HepG2 (cell line): Measurements from ENCODE around the gene GPR62. TPM values are rescaled to one million over a fixed set of nuclear protein-coding genes. Genes with fewer than 3 reads are reported as not detected.

ENCODE experiments used
- HOXD1 ChIP-seq: sonication (generic); formaldehyde crosslinking; IDR thresholded peaks from 2 replicates; pipeline ENCODE4 v1.5.0; 2020; ENCODE audit warnings: missing genetic modification reagents
- JUNB ChIP-seq: sonication (generic); formaldehyde crosslinking; IDR thresholded peaks from 2 replicates; pipeline ENCODE4 v1.8.0; 2022; ENCODE audit warnings: missing genetic modification reagents, mild to moderate bottlenecking, borderline replicate concordance
- RBFOX2 ChIP-seq: fragments of 200-400 bp; formaldehyde crosslinking; IDR thresholded peaks from 2 replicates; pipeline ENCODE4 v1.6.1; 2017; ENCODE audit warnings: low read depth, mild to moderate bottlenecking, low read length
- RXRB ChIP-seq: IDR thresholded peaks from 2 replicates; pipeline ENCODE4 v1.6.1; 2016; ENCODE audit warnings: borderline replicate concordance, missing genetic modification reagents, missing compliant biosample characterization
- SP4 ChIP-seq: sonication (generic); formaldehyde crosslinking; IDR thresholded peaks from 2 replicates; pipeline ENCODE4 v1.8.1; 2023; ENCODE audit warnings: mild to moderate bottlenecking, missing genetic modification reagents
- THAP11 ChIP-seq: IDR thresholded peaks from 2 replicates; pipeline ENCODE4 v1.6.1; 2016; ENCODE audit warnings: missing biosample characterization, missing genetic modification reagents
- ZNF501 ChIP-seq: sonication (generic); formaldehyde crosslinking; IDR thresholded peaks from 2 replicates; pipeline ENCODE4 v1.5.1; 2020; ENCODE audit warnings: mild to moderate bottlenecking, moderate library complexity, missing genetic modification reagents
- ZNF766 ChIP-seq: sonication (generic); formaldehyde crosslinking; IDR thresholded peaks from 2 replicates; pipeline ENCODE4 v1.5.0; 2020; ENCODE audit warnings: missing genetic modification reagents, borderline replicate concordance
- polyA plus RNA-seq, 8 experiments: library from polyadenylated mRNA; depleted of rRNA in 3 of 8; stranded (reverse) in 7 of 8; unstranded in 1 of 8; fragments of >200 nt; fragmentation: Illumina TruSeq in 4 of 8; extraction: Trizol in 4 of 8; gene quantifications; 2 replicates each; pipeline versions ENCODE4 v1.2.1 to v1.2.3, GENCODE V29; 2011 to 2016; ENCODE audit warnings: low read depth in 4 of 8, missing spikeins in 1 of 8, mixed read lengths in 1 of 8; ENCODE audit not compliant: insufficient read depth in 1 of 8
- total RNA-seq, 5 experiments: library from RNA; depleted of rRNA; stranded (reverse); fragments of >200 nt; fragmentation: Illumina TruSeq; extraction: Trizol; gene quantifications; 2 replicates each; pipeline ENCODE4 v1.2.3, GENCODE V29; 2016; ENCODE audit warnings: low read depth in 1 of 5
- TF ChIP-seq, protein P1 (sequence below): sonication (generic); formaldehyde crosslinking; IDR thresholded peaks from one replicate; pipeline ENCODE4 v1.5.1; 2020; ENCODE audit warnings: mild to moderate bottlenecking, missing genetic modification reagents; ENCODE audit errors: not compliant biosample characterization
- TF ChIP-seq, protein P2 (sequence below): sonication (generic); formaldehyde crosslinking; IDR thresholded peaks from 2 replicates; pipeline ENCODE4 v1.9.0; 2022; ENCODE audit warnings: missing genetic modification reagents, mild to moderate bottlenecking, borderline replicate concordance
- TF ChIP-seq, protein P3 (sequence below), 2 experiments: sonication (generic) in 1 of 2; formaldehyde crosslinking in 1 of 2; IDR thresholded peaks; 2 replicates each; pipeline versions ENCODE4 v1.4.0 to v1.6.1; 2016 to 2020; ENCODE audit warnings: borderline replicate concordance in 1 of 2, low read depth in 1 of 2, mild to moderate bottlenecking in 1 of 2, missing genetic modification reagents in 1 of 2
- TF ChIP-seq, protein P4 (sequence below): sonication (generic); formaldehyde crosslinking; IDR thresholded peaks from 2 replicates; pipeline ENCODE4 v1.5.1; 2020; ENCODE audit warnings: missing genetic modification reagents, mild to moderate bottlenecking, borderline replicate concordance

Gene GPR62
- total and polyA plus RNA-seq, 2 of the 13 experiments (the other 11 are each of a cell fraction or from before 2014, with no cell fraction given) = not detected

DNA sequence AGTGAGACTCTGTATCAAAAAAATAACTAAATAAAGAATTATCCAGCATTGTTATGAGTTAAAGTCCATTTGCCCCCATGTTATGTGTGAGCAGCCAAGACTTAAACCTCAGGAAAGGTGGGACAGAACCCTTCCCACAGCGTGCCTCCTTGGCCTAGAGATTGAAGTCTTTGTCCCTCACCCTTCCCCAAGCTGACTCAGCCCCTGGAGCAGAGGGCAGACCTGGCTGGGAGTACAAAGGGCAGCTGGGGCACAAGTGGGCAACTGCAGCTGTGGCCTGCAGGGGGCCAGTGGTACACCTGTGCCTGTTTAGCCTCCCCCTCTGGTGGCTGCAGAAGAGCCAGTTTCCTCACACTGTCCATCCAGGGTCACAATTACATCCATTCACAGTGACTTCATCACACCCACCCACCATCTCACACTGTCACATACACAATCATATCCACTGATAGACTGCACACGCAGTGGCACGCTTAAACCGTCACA lies 27.2 kb downstream of the GPR62 start (continued):
- TF ChIP-seq, protein P1, sequence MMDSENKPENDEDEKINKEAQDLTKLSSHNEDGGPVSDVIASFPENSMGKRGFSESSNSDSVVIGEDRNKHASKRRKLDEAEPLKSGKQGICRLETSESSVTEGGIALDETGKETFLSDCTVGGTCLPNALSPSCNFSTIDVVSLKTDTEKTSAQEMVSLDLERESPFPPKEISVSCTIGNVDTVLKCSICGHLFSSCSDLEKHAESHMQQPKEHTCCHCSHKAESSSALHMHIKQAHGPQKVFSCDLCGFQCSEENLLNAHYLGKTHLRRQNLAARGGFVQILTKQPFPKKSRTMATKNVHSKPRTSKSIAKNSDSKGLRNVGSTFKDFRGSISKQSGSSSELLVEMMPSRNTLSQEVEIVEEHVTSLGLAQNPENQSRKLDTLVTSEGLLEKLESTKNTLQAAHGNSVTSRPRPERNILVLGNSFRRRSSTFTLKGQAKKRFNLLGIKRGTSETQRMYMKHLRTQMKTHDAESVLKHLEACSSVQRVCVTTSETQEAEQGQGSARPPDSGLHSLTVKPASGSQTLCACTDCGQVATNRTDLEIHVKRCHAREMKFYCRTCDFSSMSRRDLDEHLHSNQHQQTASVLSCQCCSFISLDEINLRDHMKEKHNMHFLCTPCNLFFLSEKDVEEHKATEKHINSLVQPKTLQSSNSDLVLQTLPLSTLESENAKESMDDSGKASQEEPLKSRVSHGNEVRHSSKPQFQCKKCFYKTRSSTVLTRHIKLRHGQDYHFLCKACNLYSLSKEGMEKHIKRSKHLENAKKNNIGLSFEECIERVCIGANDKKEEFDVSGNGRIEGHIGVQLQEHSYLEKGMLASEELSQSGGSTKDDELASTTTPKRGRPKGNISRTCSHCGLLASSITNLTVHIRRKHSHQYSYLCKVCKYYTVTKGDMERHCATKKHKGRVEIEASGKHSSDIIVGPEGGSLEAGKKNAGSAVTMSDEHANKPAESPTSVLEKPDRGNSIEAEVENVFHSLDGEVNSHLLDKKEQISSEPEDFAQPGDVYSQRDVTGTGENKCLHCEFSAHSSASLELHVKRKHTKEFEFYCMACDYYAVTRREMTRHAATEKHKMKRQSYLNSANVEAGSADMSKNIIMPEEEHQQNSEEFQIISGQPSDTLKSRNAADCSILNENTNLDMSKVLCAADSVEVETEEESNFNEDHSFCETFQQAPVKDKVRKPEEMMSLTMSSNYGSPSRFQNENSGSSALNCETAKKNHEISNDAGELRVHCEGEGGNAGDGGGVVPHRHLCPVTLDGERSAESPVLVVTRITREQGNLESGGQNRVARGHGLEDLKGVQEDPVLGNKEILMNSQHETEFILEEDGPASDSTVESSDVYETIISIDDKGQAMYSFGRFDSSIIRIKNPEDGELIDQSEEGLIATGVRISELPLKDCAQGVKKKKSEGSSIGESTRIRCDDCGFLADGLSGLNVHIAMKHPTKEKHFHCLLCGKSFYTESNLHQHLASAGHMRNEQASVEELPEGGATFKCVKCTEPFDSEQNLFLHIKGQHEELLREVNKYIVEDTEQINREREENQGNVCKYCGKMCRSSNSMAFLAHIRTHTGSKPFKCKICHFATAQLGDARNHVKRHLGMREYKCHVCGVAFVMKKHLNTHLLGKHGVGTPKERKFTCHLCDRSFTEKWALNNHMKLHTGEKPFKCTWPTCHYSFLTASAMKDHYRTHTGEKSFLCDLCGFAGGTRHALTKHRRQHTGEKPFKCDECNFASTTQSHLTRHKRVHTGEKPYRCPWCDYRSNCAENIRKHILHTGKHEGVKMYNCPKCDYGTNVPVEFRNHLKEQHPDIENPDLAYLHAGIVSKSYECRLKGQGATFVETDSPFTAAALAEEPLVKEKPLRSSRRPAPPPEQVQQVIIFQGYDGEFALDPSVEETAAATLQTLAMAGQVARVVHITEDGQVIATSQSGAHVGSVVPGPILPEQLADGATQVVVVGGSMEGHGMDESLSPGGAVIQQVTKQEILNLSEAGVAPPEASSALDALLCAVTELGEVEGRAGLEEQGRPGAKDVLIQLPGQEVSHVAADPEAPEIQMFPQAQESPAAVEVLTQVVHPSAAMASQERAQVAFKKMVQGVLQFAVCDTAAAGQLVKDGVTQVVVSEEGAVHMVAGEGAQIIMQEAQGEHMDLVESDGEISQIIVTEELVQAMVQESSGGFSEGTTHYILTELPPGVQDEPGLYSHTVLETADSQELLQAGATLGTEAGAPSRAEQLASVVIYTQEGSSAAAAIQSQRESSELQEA (CRISPR knock-in tag) = no peak
- TF ChIP-seq, protein P2, sequence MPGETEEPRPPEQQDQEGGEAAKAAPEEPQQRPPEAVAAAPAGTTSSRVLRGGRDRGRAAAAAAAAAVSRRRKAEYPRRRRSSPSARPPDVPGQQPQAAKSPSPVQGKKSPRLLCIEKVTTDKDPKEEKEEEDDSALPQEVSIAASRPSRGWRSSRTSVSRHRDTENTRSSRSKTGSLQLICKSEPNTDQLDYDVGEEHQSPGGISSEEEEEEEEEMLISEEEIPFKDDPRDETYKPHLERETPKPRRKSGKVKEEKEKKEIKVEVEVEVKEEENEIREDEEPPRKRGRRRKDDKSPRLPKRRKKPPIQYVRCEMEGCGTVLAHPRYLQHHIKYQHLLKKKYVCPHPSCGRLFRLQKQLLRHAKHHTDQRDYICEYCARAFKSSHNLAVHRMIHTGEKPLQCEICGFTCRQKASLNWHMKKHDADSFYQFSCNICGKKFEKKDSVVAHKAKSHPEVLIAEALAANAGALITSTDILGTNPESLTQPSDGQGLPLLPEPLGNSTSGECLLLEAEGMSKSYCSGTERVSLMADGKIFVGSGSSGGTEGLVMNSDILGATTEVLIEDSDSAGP (CRISPR knock-in tag) = no peak; the same call in 1 of the 2 replicates
- TF ChIP-seq ZNF766 (CRISPR knock-in tag) (no peak; the same call in 1 of the 2 replicates), ZNF501 (CRISPR knock-in tag) (no peak), SP4 (peak; percentile 53; the same call in 1 of the 2 replicates), RBFOX2 (no peak), JUNB (CRISPR knock-in tag) (no peak), RXRB (CRISPR knock-in tag) (peak; percentile 84), THAP11 (CRISPR knock-in tag) (peak; percentile 67), HOXD1 (CRISPR knock-in tag) (no peak)
- TF ChIP-seq, protein P3, sequence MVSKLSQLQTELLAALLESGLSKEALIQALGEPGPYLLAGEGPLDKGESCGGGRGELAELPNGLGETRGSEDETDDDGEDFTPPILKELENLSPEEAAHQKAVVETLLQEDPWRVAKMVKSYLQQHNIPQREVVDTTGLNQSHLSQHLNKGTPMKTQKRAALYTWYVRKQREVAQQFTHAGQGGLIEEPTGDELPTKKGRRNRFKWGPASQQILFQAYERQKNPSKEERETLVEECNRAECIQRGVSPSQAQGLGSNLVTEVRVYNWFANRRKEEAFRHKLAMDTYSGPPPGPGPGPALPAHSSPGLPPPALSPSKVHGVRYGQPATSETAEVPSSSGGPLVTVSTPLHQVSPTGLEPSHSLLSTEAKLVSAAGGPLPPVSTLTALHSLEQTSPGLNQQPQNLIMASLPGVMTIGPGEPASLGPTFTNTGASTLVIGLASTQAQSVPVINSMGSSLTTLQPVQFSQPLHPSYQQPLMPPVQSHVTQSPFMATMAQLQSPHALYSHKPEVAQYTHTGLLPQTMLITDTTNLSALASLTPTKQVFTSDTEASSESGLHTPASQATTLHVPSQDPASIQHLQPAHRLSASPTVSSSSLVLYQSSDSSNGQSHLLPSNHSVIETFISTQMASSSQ (IDR thresholded peaks at IDR 0.05; ENCODE audit: low read depth) = peak; percentile 27; the same call in 1 of the 2 replicates
- TF ChIP-seq, protein P3 (CRISPR knock-in tag; IDR thresholded peaks at IDR 0.05; ENCODE audit: borderline replicate concordance) = 0 out of 2 replicates have a peak, but pooled peaks have one; percentile 21
- TF ChIP-seq, protein P4, sequence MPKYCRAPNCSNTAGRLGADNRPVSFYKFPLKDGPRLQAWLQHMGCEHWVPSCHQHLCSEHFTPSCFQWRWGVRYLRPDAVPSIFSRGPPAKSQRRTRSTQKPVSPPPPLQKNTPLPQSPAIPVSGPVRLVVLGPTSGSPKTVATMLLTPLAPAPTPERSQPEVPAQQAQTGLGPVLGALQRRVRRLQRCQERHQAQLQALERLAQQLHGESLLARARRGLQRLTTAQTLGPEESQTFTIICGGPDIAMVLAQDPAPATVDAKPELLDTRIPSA = no peak
